ENCODE results near the gene KRTAP5-8.

KRTAP5-8 gene

DNA sequence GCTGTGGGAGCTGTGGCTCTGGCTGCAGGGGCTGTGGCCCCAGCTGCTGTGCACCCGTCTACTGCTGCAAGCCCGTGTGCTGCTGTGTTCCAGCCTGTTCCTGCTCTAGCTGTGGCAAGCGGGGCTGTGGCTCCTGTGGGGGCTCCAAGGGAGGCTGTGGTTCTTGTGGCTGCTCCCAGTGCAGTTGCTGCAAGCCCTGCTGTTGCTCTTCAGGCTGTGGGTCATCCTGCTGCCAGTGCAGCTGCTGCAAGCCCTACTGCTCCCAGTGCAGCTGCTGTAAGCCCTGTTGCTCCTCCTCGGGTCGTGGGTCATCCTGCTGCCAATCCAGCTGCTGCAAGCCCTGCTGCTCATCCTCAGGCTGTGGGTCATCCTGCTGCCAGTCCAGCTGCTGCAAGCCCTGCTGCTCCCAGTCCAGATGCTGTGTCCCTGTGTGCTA is 10.9 kb downstream of the KRTAP5-8 start:
- H3K4me3 ChIP-seq (ENCODE audit: low read length): no peak overlapping the region
- DNase-seq (ENCODE audit: low read depth): no peak
- TF ChIP-seq, protein P1, sequence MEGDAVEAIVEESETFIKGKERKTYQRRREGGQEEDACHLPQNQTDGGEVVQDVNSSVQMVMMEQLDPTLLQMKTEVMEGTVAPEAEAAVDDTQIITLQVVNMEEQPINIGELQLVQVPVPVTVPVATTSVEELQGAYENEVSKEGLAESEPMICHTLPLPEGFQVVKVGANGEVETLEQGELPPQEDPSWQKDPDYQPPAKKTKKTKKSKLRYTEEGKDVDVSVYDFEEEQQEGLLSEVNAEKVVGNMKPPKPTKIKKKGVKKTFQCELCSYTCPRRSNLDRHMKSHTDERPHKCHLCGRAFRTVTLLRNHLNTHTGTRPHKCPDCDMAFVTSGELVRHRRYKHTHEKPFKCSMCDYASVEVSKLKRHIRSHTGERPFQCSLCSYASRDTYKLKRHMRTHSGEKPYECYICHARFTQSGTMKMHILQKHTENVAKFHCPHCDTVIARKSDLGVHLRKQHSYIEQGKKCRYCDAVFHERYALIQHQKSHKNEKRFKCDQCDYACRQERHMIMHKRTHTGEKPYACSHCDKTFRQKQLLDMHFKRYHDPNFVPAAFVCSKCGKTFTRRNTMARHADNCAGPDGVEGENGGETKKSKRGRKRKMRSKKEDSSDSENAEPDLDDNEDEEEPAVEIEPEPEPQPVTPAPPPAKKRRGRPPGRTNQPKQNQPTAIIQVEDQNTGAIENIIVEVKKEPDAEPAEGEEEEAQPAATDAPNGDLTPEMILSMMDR (conservative IDR thresholded peaks at IDR 0.05; ENCODE audit: low read length): no peak

DNA sequence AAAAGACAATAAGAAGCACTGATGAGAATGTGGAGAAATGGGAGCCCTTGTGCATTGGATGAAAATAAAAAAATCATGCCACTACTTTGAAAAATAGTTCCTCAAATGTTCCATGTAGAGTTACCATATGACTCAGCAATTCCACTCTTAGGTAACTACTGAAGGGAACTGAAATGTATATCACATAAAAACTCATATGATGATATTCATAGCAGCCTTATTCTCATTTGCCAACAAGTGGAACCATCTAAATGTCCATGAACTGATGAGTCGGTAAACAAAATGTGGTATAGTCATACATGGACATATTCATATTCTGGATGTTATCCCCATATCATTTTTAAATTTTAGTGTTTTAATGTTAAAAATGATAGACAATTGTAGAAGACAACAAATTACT is 13.9 kb downstream of the KRTAP5-8 start:
- no peak overlapping the region for H3K4me3 ChIP-seq (ENCODE audit: low read length)
- TF ChIP-seq, protein P1 (conservative IDR thresholded peaks at IDR 0.05; ENCODE audit: low read length): no peak
- no peak for DNase-seq (ENCODE audit: low read depth)

DNA sequence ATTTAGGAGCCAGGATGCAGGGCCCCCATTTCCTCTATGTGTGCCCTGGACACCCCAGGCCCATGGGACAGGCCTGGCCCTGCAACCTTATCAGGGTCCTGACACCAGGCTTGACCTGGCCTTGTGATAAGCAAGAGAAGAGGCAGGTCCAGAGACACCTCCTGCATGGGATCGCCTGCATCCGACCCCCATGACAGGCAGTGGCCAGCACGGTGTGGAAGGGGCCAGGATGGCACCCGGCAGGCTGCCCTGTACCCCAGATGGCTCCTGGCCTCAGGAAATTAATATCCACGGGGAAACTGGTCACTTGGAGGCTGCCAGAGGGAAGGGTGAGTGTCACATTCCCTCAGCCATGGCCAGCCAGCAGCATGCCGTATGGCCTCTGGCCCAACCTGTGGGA is 17.2 kb downstream of the KRTAP5-8 start:
- H3K4me3 ChIP-seq (ENCODE audit: low read length): no peak overlapping the region
- TF ChIP-seq, protein P1 (conservative IDR thresholded peaks at IDR 0.05; ENCODE audit: low read length): no peak
- no peak for DNase-seq (ENCODE audit: low read depth)

DNA sequence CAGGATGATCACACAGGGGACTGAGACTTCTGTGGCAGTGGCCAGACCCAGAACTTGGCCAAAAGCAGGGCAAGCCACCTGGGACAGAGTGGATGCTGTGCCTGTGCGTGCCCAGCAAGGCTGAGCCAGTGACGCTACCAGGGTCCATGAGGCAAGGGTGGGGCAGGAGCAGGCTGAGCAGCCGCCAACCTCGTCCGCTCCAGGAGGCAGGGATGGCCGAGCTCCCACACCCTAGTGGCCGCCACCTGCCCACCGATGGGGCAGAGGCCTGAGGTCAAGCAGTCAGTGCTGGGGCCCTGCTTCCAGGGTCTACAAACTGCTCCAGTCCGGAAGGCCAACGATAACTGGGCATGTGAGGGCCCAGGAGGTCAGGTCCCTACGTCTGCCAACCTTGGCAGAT is 17.7 kb downstream of the KRTAP5-8 start:
- TF ChIP-seq, protein P1 (conservative IDR thresholded peaks at IDR 0.05; ENCODE audit: low read length): no peak
- no peak overlapping the region for H3K4me3 ChIP-seq (ENCODE audit: low read length)
- DNase-seq (ENCODE audit: low read depth): no peak

DNA sequence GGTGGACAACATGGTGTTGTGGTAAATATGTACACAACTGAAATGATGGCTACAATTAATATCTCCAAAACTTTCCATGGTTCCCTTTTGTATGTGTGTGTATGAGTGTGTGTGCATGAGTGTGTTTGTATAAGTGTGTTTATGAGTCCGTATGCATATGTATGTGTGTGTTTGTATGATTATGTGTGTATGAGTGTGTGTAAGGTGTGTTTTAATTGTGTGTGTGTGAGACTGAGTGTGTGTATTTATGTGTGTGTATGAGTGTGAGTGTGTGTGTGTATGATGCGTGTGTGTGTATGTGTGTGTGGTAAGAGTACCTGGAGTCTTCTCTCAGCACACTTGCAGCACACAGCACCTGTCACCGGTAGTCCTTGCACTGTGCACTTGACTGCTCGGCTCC is 18.2 kb downstream of the KRTAP5-8 start:
- TF ChIP-seq, protein P1 (conservative IDR thresholded peaks at IDR 0.05; ENCODE audit: low read length): no peak
- no peak for DNase-seq (ENCODE audit: low read depth)
- no peak overlapping the region for H3K4me3 ChIP-seq (ENCODE audit: low read length)

DNA sequence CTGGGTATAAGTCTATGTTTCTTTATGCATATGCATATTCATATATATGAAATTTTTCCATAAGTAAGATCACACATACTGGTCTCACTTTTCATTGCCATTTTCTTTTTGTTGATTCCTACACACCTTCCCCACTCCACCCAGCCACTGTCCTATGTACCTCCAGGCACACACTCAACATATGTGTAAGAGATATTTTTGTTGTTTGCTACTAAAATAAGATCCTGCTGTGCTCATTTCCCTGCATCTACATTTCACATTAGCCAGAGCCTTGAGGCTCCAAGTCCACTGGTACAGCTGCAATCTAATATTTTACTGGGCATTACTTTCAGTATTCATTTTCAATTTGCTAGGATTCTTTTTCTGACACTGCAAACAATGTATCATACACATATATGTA is 19.4 kb downstream of the KRTAP5-8 start:
- H3K4me3 ChIP-seq (ENCODE audit: low read length): no peak overlapping the region
- TF ChIP-seq, protein P1 (conservative IDR thresholded peaks at IDR 0.05; ENCODE audit: low read length): no peak
- DNase-seq (ENCODE audit: low read depth): no peak

DNA sequence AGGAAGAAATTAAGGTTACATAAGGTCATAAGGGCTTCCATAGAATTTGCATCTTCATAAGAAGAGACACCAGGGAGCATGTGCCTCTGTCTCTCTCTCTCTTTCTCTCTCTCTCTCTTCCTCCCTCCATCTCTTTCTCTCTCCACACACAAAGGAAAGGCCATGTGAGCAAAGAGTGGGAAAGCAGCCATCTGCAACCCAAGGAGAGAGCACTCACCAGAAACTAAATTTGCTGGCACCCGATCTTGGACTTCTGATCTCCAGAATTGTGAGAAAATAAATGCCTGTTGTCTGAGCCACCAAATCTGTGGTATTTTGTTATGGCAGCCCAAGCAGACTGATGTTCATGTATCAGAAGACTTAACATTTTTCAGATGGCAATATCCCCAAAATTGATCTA is 21.2 kb downstream of the KRTAP5-8 start:
- no peak for DNase-seq (ENCODE audit: low read depth)
- no peak overlapping the region for H3K4me3 ChIP-seq (ENCODE audit: low read length)
- TF ChIP-seq, protein P1 (conservative IDR thresholded peaks at IDR 0.05; ENCODE audit: low read length): no peak

All from AG10803 (cell line).